ENCODE measurements around the gene BRD7.

The BRD7 gene

DNA sequence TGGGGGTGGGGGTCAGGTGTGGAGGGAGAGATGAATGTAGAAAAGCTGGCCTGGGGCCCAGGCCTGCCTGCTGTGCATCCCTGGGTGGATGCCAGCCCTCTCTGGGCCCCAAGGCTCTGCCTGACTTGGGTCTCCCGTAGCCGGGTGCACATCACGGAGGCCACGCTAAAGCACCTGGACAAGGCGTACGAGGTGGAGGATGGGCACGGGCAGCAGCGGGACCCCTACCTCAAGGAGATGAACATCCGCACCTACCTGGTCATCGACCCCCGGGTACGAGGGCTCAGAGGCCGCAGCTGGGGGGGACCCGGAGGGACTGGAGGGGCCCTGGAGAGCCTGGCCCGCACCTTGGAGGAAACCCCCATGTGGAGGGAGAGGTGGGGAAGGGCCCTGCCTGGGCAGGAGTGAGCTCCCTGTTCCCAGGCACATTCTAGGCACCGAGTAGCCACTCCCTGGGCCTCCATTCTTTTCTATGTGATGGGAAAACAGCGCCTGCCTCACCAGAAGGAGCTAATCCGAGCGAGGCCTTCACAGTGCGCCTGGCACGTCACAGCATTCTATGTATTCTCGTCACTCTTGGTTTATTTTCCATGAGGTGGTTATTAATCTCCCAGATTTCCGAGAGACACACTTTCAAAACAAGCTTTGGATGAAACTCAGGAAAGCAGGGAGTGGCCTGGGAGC lies 67.7 kb downstream of the BRD7 start:
- no peaks in the 10 kb centered on the region for H3K9me3 Mint-ChIP-seq
- peaks cover 11% of the 10 kb centered on the region for H3K36me3 Mint-ChIP-seq (ENCODE audit: low read depth)
- H3K27ac Mint-ChIP-seq: no peak overlapping the region

DNA sequence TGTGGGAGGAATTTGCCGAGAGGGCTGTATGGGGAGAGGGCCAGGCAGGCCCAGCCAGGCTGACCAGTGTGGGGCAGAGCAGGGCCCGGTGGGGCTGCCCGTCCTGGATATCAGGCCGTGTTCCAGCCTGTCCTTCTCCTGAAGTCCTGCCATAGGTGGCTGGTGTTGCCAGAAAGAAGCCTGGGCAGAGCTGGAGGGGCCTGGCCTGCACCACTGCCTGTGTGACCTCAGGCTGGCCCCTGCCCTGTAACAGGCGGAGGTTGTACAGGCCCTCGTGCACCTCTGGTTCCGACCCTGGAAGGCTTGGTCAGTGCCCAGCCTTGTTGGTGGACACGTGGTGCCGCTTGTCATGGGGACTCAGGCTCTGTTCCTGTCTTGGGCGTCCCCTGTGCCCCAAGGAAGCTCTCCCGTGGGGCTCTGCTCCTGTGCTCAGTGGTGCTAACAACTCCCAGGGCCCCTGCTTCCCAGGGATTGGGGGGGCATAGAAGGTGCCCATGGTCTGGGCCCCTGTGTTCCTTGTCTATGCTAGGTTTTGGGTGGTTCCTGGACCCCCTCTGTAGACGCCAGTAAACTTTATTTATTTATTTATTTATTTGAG lies 69.2 kb downstream of the BRD7 start:
- Mint-ChIP-seq H3K27ac (no peak overlapping the region), H3K4me3 (no peak overlapping the region)

More for the DNA sequence above, 67.7 kb downstream of the BRD7 start:
- Mint-ChIP-seq H3K4me1 (ENCODE audit: low read depth) (no peaks in the 10 kb centered on the region), H3K4me3 (no peak overlapping the region), H3K27me3 (no peaks in the 10 kb centered on the region)

DNA sequence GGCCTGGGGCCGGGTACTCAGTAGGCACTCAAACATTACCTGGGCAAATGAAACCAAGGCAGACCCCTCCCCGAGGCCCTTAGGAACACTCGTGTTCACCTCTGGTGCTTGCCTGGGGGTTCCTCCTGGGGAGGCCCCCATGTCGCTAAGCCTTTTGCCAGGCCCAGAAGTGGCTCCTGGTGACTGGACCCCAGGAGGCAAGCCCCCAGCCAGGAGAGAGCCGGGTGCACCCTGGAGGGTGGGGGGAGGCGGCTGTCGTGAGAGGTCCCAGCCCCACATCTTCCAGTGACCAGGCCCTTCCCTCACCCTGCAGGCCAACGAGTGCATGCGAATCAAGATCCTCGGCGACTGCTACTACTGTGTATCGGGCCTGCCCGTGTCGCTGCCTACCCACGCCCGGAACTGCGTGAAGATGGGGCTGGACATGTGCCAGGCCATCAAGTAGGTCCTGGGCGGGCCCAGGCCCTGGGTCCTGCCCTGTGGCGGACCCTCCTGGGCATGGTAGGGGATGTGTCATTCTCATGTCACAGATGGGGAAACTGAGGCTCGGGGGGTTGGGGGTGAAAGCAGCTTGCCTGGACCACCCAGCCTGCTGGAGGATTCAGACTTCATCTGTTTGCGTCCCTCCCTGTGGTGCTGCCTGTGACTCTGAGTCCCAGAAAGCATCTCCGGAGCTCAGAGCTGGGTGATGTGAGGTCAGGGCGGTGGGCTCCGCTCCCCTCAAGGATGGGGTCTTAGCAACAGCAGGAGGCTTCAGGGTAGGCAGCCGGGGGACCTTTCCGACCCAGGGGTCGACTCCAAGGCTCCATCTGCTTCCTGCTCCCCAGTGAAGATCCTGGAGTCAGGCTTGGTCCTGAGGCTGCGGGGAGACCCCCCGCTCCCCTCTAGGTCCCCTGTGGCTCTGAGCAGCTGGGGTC lies 69.9 kb downstream of the BRD7 start:
- Mint-ChIP-seq H3K36me3 (ENCODE audit: low read depth) (peaks cover 24% of the 10 kb centered on the region), H3K27me3 (no peaks in the 10 kb centered on the region), H3K27ac (no peak overlapping the region), H3K9me3 (no peaks in the 10 kb centered on the region), H3K4me3 (no peak overlapping the region), H3K4me1 (ENCODE audit: low read depth) (no peaks in the 10 kb centered on the region)

More for the DNA sequence above, 69.2 kb downstream of the BRD7 start:
- Mint-ChIP-seq H3K36me3 (ENCODE audit: low read depth) (peaks cover 20% of the 10 kb centered on the region), H3K4me1 (ENCODE audit: low read depth) (no peaks in the 10 kb centered on the region), H3K9me3 (no peaks in the 10 kb centered on the region), H3K27me3 (no peaks in the 10 kb centered on the region)

DNA sequence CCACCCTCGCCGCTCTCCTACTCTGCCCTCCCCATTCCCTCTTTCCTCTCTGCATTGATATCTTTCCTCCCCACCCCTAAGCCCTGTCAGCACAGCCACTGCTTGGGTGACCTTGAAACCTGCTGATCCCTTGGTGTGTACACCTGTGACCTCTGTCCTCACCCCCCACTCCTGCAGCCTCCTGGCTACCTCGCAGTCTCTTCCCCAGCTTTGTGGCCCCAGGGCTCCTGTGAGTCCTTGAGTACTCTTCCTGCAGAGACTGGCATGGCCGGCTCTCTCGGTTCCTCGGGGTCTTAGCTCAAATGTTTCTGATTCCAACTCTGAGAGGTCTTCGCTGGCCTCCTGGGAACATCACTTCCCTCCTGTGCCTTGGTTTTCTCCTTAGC lies 70.7 kb downstream of the BRD7 start:
- Mint-ChIP-seq H3K4me3 (no peak overlapping the region), H3K4me1 (ENCODE audit: low read depth) (no peaks in the 10 kb centered on the region), H3K9me3 (no peaks in the 10 kb centered on the region), H3K36me3 (ENCODE audit: low read depth) (peaks cover 25% of the 10 kb centered on the region), H3K27me3 (no peaks in the 10 kb centered on the region), H3K27ac (no peak overlapping the region)

DNA sequence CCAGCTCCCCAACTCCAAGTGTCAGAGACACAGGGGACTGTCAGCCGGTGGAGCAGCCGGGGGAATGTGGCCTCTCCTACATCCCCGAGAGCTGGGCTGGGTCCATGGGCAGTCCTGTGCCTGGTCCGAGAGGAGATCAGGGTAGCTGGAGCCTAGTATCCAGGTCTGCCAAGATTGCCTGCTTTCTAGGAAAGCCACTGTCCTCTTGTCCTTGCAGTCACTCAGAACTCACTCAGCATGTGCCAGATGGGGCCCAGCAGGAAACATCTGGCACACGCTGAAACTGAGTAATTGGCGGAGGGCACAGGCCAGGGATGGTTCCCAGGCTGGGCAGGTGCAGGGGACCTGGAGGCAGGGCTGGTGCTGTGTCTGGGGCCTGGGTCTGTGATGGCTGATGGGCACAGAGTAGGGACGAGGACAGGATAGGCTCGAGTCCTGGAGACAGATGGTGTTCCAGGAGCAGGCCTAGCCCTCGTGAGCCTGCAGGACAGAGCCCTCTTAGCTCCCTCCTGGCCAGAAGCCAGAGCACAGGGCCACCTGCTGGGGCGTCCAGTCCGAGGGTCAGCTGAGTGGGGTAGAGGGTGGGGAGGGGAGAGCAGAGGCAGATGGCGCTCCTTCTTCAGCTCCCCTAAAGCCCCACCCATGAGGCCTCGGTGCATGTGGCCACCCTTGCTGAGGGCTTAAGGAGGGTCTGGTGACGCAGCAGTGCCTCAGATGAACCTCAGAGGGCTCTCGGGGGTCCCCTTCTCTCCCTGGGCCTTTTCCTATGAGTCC lies 71.3 kb downstream of the BRD7 start:
- H3K27me3 Mint-ChIP-seq: no peaks in the 10 kb centered on the region
- H3K27ac Mint-ChIP-seq: no peak overlapping the region
- H3K4me3 Mint-ChIP-seq: no peak overlapping the region
- no peaks in the 10 kb centered on the region for H3K4me1 Mint-ChIP-seq (ENCODE audit: low read depth)
- peaks cover 20% of the 10 kb centered on the region for H3K36me3 Mint-ChIP-seq (ENCODE audit: low read depth)
- no peaks in the 10 kb centered on the region for H3K9me3 Mint-ChIP-seq

DNA sequence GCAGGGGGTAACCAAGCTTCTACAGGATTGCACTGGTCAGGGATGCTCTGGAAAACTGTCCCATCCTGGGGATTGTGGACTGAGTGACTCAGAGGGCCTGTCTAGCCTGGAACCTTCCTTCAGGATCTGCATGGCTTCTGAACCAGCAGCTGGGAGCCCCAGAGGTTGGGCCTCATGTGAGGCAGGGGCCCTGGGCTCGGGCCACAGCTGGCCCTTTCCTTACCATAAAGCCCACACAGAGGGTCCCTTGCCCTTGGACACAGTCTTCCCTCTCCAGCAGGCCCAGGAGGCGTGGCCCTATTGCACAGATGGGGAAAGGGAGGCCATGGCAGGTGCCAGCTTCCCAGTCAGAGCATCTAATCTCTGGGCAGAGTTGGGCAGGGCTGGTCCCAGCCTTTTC lies 72.0 kb downstream of the BRD7 start:
- H3K27me3 Mint-ChIP-seq: no peaks in the 10 kb centered on the region
- H3K4me3 Mint-ChIP-seq: no peak overlapping the region
- H3K4me1 Mint-ChIP-seq (ENCODE audit: low read depth): no peaks in the 10 kb centered on the region
- no peak overlapping the region for H3K27ac Mint-ChIP-seq
- peaks cover 20% of the 10 kb centered on the region for H3K36me3 Mint-ChIP-seq (ENCODE audit: low read depth)
- no peaks in the 10 kb centered on the region for H3K9me3 Mint-ChIP-seq

DNA sequence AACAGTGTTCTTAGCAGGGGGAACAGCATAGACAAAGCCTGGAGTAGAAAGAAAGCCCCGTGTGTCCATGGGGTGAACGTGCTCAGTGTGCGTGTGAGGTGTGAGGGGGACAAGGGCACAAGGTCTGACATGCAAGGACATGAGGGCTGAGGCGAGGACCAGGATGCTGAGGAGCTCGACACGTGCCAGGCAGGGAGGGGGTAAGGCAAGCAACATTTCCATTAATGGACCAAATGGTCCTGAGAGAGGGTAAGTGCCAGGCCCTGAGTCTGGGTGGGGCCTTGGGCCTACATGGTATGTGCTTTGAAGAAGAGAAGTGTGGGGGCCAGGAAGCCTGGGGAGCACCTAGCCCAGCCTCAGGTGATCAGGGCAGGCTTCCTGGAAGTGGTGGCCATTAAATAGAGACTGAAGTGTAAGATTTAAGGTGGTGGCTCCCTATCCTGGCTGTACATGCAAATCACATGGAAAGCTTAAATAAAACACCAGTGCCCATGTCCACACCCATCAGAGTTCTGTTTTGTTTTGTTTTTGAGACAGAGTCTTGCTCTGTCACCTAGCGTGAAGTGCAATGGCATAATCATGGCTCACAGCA lies 73.2 kb downstream of the BRD7 start:
- no peak overlapping the region for H3K27ac Mint-ChIP-seq
- no peak overlapping the region for H3K4me3 Mint-ChIP-seq
- H3K36me3 Mint-ChIP-seq (ENCODE audit: low read depth): peaks cover 20% of the 10 kb centered on the region
- no peaks in the 10 kb centered on the region for H3K4me1 Mint-ChIP-seq (ENCODE audit: low read depth)
- no peaks in the 10 kb centered on the region for H3K9me3 Mint-ChIP-seq
- H3K27me3 Mint-ChIP-seq: no peaks in the 10 kb centered on the region

DNA sequence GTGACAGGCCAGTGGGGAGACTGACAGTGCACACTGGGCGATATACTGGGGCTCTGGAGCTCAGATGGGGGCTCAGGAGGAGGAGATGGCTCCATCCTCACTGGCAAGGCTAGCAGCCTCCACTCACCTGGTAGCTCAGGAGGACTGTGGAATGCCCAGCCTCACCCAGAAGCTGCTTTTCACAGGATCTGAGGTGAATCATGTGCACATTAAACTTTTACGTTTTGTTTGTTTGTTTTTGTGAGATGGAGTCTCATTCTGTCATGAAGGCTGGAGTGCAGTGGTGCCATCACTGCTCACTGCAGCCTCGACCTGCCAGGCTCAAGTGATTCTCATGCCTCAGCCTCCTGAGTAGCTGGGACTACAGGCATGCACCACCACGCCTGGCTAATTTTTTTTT lies 73.8 kb downstream of the BRD7 start:
- H3K27me3 Mint-ChIP-seq: no peaks in the 10 kb centered on the region
- H3K4me3 Mint-ChIP-seq: no peak overlapping the region
- H3K9me3 Mint-ChIP-seq: no peaks in the 10 kb centered on the region
- H3K36me3 Mint-ChIP-seq (ENCODE audit: low read depth): peaks cover 20% of the 10 kb centered on the region
- no peak overlapping the region for H3K27ac Mint-ChIP-seq
- no peaks in the 10 kb centered on the region for H3K4me1 Mint-ChIP-seq (ENCODE audit: low read depth)

DNA sequence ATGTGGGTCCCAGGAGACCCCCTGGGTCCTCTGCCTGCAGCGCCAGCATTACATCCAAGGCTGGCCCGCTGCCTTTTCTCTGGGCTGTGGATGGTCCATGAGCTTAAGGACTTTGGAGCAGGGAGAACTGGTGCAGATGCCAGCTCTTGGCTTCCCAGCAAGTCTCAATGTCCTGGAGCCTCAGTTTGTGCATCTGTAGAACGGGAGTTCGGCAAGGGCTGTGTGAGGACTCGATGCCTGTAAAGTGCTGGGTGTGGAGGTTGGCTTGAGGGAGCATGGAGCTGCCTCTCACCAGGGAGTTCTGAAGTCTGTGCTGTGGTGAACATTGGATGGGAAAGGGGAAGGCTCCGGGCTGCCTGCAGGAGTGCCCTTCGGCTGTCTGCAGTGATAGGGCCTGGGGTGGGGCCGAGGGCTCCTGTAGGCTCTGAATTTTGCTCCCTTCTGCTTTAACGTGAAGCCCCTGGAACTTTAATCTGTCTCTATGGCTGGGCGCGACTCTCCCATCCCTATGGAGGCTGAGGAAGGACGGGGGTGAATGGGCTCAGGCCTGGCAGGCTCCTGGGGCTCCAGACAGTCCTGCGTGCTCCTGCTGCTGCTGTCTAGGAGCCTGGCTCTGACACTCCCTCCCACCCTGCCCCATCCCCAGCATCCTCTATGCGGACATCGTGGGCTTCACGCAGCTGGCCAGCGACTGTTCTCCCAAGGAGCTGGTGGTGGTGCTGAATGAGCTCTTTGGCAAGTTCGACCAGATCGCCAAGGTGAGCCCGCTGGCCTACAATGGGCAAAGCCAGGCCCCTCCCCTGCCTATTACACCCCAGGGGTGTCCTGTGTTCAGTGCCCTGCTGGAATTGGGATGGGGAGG lies 74.6 kb downstream of the BRD7 start:
- Mint-ChIP-seq H3K27ac (no peak overlapping the region), H3K4me3 (no peak overlapping the region), H3K4me1 (ENCODE audit: low read depth) (no peaks in the 10 kb centered on the region), H3K36me3 (ENCODE audit: low read depth) (peaks cover 22% of the 10 kb centered on the region), H3K27me3 (no peaks in the 10 kb centered on the region), H3K9me3 (no peaks in the 10 kb centered on the region)

DNA sequence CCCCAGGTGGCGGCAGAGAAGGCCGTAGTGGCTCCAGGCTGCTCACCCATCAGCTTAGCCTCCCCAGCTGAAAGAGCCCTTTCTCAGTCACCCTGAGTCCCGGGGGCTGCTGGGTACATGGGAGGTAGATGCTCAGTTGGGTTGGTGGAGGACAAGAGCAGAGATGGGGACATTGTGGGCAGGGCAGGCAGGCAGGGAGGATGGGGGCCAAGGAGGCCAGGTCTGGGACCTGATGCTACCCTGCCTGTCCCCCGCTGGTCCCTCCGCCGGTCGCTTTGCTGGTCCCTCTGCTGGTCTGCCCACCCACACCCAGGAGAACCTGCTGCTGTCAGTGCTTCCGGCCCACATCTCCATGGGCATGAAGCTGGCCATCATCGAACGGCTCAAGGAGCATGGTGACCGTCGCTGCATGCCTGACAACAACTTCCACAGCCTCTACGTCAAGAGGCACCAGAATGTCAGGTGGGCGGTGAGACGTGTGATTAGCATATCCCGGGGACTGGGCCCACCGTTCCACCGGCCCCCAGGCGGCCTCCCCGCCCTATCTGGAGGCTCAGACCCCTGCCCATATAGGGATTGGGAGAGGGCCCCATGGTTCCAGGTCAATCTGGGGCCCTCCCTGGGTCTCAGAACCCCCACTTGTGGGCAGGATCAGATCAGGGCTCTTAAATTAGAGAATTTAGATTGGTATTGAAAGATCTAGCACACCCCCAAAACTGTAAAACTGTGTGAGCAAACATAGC lies 75.6 kb downstream of the BRD7 start:
- peaks cover 29% of the 10 kb centered on the region for H3K36me3 Mint-ChIP-seq (ENCODE audit: low read depth)
- no peaks in the 10 kb centered on the region for H3K9me3 Mint-ChIP-seq
- H3K27me3 Mint-ChIP-seq: no peaks in the 10 kb centered on the region
- H3K27ac Mint-ChIP-seq: no peak overlapping the region
- H3K4me1 Mint-ChIP-seq (ENCODE audit: low read depth): no peaks in the 10 kb centered on the region
- no peak overlapping the region for H3K4me3 Mint-ChIP-seq

DNA sequence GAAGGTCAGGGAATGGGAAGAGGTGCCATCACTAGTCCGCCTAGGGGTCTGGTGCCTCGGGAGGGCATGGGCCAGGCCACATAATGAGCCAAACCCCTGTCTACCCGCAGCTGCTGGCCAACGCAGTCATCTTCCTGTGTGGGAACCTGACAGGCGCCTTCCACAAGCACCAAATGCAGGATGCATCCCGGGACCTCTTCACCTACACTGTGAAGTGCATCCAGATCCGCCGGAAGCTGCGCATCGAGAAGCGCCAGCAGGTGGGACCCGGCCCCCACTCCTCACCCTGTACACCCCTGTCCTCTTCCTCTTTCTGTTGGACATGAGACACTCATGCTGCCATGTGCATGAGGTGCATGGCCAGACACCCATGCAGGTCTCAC lies 76.2 kb downstream of the BRD7 start:
- Mint-ChIP-seq H3K4me3 (no peak overlapping the region), H3K27me3 (no peaks in the 10 kb centered on the region), H3K36me3 (ENCODE audit: low read depth) (peaks cover 30% of the 10 kb centered on the region), H3K9me3 (no peaks in the 10 kb centered on the region), H3K27ac (no peak overlapping the region), H3K4me1 (ENCODE audit: low read depth) (no peaks in the 10 kb centered on the region)

DNA sequence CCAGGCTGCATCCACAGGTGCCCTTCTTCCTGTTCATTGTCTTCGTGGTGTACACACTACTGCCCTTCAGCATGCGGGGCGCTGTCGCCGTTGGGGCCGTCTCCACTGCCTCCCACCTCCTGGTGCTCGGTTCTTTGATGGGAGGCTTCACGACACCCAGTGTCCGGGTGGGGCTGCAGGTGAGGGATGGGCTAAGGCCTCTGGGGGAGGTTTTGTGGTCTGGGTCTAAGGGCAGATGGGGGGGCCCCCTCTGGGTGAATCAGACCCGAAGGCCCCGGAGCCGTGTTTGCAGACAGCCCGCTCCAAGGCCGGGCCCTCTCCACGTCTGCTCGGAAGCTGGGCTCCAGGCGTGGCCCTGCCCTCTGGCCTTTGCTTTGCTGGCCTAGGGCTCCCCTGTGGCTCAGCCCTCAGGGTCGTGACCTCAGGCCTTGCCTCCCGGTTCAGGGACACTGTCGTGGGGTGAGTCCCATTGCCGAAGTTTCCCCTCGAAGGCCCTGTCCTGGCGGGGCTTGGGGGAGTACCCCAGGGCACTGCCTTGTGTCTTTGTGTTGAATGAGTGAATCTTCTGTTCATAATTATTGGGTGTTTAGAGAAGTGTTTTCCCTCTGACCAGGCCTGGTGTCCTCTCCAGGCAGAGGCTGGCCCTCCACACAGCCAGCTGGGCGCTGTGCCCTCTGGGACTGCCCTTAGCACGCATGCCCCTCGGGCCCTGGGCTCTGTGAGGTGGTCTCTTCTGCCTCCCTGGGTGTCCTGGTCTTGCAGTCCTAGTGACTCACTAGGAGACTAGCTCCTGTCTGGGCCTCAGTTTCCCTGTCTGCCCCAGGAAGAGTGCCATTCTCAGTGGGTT lies 76.8 kb downstream of the BRD7 start:
- peaks cover 32% of the 10 kb centered on the region for H3K36me3 Mint-ChIP-seq (ENCODE audit: low read depth)
- H3K9me3 Mint-ChIP-seq: no peaks in the 10 kb centered on the region
- H3K4me3 Mint-ChIP-seq: no peak overlapping the region
- H3K27me3 Mint-ChIP-seq: no peaks in the 10 kb centered on the region
- H3K27ac Mint-ChIP-seq: peak overlapping the region; percentile 26
- H3K4me1 Mint-ChIP-seq (ENCODE audit: low read depth): no peaks in the 10 kb centered on the region

Measured in stimulated activated naive CD8-positive, alpha-beta T cell treated with anti-CD3 and anti-CD28 coated beads, Interleukin-15, Interleukin-2, amounts not matched to agents 100 ng/mL and 50 ng/mL, for 24 hours (primary cell).